Neuronal stem cell (in vitro differentiated cells): Measurements from ENCODE around the gene FOXS1.

Source experiments
- DNase-seq: peaks from one replicate; pipeline ENCODE4 v3.0.0-alpha.2; 2013; ENCODE audit warnings: low spot score
- H2AFZ ChIP-seq: one replicate; pipeline ENCODE4 v1.6.1; 2013; ENCODE audit warnings: mild to moderate bottlenecking, low read length, inconsistent platforms
- H2AK5ac ChIP-seq: 2 replicates; pipeline ENCODE4 v1.6.1; 2013; ENCODE audit warnings: low read depth, mild to moderate bottlenecking, inconsistent platforms, low read length, moderate library complexity, mixed read lengths
- H2BK120ac ChIP-seq: 2 replicates; pipeline ENCODE4 v1.6.1; 2013; ENCODE audit warnings: low read depth, mild to moderate bottlenecking, inconsistent platforms, low read length, moderate library complexity, mixed read lengths
- H2BK12ac ChIP-seq: one replicate; pipeline ENCODE4 v1.6.1; 2013; ENCODE audit warnings: low read length, inconsistent platforms
- H2BK15ac ChIP-seq: 2 replicates; pipeline ENCODE4 v1.6.1; 2013; ENCODE audit warnings: mild to moderate bottlenecking, low read length, inconsistent platforms, mixed read lengths
- H2BK5ac ChIP-seq: one replicate; pipeline ENCODE4 v1.6.1; 2013; ENCODE audit warnings: inconsistent platforms, mild to moderate bottlenecking, low read length, moderate library complexity
- H3K14ac ChIP-seq: one replicate; pipeline ENCODE4 v1.6.1; 2013; ENCODE audit warnings: low read length, inconsistent platforms
- H3K18ac ChIP-seq: 2 replicates; pipeline ENCODE4 v1.6.1; 2013; ENCODE audit warnings: low read length, inconsistent platforms
- H3K23ac ChIP-seq: 2 replicates; pipeline ENCODE4 v1.6.1; 2013; ENCODE audit warnings: low read depth, mild to moderate bottlenecking, mixed read lengths, low read length, inconsistent platforms; ENCODE audit not compliant: poor library complexity
- H3K27ac ChIP-seq: replicated peaks from 3 replicates; pipeline ENCODE4 v1.5.1; 2013; ENCODE audit warnings: low read length, inconsistent platforms
- H3K27me3 ChIP-seq, 3 experiments: 2 replicates each; pipeline ENCODE4 v1.6.1; 2013; ENCODE audit warnings: low read length in 3 of 3, mild to moderate bottlenecking in 2 of 3, inconsistent platforms in 1 of 3, low read depth in 1 of 3, mixed read lengths in 1 of 3, moderate library complexity in 1 of 3; ENCODE audit not compliant: control insufficient read depth in 3 of 3, insufficient read depth in 3 of 3
- H3K36me3 ChIP-seq, 2 donors: replicated peaks in 1 of 2; 2 replicates each; pipeline ENCODE4 v1.6.1; 2013; ENCODE audit warnings: low read length in 2 of 2; ENCODE audit not compliant: control insufficient read depth in 2 of 2, insufficient read depth in 2 of 2
- H3K4ac ChIP-seq: 2 replicates; pipeline ENCODE4 v1.6.1; 2013; ENCODE audit warnings: inconsistent platforms, mild to moderate bottlenecking, low read length, moderate library complexity
- H3K4me1 ChIP-seq, 2 donors: 1 replicate in 1 of 2; 2 replicates in 1 of 2; pipeline ENCODE4 v1.6.1; 2013; ENCODE audit warnings: low read length in 2 of 2, low read depth in 1 of 2; ENCODE audit not compliant: control insufficient read depth in 2 of 2, insufficient read depth in 1 of 2
- H3K4me2 ChIP-seq: one replicate; pipeline ENCODE4 v1.6.1; 2013; ENCODE audit warnings: mild to moderate bottlenecking, low read length, inconsistent platforms; ENCODE audit not compliant: insufficient read depth, poor library complexity, severe bottlenecking
- H3K4me3 ChIP-seq, 2 donors: 2 replicates each; pipeline ENCODE4 v1.5.1; 2013; ENCODE audit warnings: low read length in 2 of 2, mild to moderate bottlenecking in 2 of 2, inconsistent platforms in 1 of 2, moderate library complexity in 1 of 2
- H3K79me1 ChIP-seq: one replicate; pipeline ENCODE4 v1.6.1; 2013; ENCODE audit warnings: low read depth, mild to moderate bottlenecking, inconsistent platforms, low read length, moderate library complexity
- H3K9ac ChIP-seq: one replicate; pipeline ENCODE4 v1.6.1; 2013; ENCODE audit warnings: mild to moderate bottlenecking, low read depth, low read length, inconsistent platforms; ENCODE audit not compliant: poor library complexity
- H3K9me3 ChIP-seq, 2 donors: replicated peaks in 1 of 2; 2 replicates each; pipeline versions ENCODE3 to v1.6.1; 2013; ENCODE audit warnings: low read length in 2 of 2, mild to moderate bottlenecking in 2 of 2, inconsistent platforms in 1 of 2, low read depth in 1 of 2, mixed read lengths in 1 of 2, moderate library complexity in 1 of 2; ENCODE audit not compliant: control insufficient read depth in 2 of 2, insufficient read depth in 1 of 2
- H4K8ac ChIP-seq: one replicate; pipeline ENCODE4 v1.6.1; 2013; ENCODE audit warnings: low read depth, mild to moderate bottlenecking, inconsistent platforms, low read length, moderate library complexity
- H4K91ac ChIP-seq: one replicate; pipeline ENCODE4 v1.6.1; 2013; ENCODE audit warnings: low read length, low read depth, mild to moderate bottlenecking, inconsistent platforms; ENCODE audit not compliant: poor library complexity
- WGBS, 2 donors: extraction: QIAGEN DNeasy Blood & Tissue Kit; methylation state at CpG; one replicate each; pipeline ENCODE4 v1.1.7; 2013; ENCODE audit warnings: missing lambda C conversion rate in 2 of 2, mixed read lengths in 1 of 2; ENCODE audit not compliant: insufficient read length in 2 of 2, insufficient replicate concordance in 1 of 2; ENCODE audit errors: extremely low coverage in 2 of 2; 5-methylcytosine and 5-hydroxymethylcytosine counted together

FOXS1 gene

DNA sequence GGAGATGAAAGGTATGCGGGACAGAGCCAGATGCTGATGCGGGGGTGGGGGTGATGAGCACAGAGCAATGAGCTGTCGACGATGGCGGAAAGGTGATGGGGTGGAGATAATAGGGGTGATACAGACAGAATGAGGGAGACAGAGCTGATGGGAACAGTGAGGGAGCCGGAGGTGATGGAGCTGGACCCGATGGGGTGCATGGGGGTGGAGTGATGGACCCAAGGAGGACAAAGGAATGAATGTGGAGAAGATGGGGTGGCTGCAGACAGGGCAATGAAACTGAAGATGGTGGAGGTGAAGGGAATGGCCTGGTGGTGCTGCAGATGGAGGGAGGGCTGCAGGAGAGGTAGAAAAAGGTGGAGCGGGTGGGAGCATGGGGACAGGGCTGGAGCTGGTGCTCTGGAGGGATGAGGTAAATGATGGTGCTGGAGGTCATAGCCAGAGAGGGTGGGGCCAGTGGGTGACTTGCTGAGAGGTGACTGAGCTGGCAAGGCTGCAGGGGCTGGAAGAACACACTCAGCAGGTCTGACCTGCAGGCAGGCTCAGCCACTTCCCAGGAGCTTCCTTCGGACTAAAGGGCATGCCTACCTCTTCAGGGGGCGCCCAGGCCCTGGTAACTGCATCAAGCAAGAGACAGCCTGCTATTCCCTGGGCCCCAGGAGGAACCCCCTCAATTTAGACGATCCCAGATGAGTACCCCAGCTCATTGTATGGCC, 6.0 kb upstream of the FOXS1 start:
- DNase-seq, result no peak
- no peak overlapping the region for H3K18ac ChIP-seq
- no peak overlapping the region for H2BK5ac ChIP-seq
- no peak overlapping the region for H2AFZ ChIP-seq
- H4K91ac ChIP-seq, result no peak overlapping the region
- H3K4me1 ChIP-seq, result peaks cover 0 to under 1% of the 10 kb centered on the region in 2 donors
- no peak overlapping the region for H2AK5ac ChIP-seq
- no peak overlapping the region for H2BK120ac ChIP-seq
- H2BK12ac ChIP-seq, result no peak overlapping the region
- no peak overlapping the region for H3K4me3 ChIP-seq
- no peak overlapping the region for H3K9ac ChIP-seq
- H2BK15ac ChIP-seq, result peak overlapping the region; percentile 42
- no peak overlapping the region for H3K4me2 ChIP-seq
- H3K27ac ChIP-seq, result no peak overlapping the region
- no peak overlapping the region for H3K14ac ChIP-seq
- no peaks in the 10 kb centered on the region for H3K36me3 ChIP-seq
- no peak overlapping the region for H4K8ac ChIP-seq
- H3K23ac ChIP-seq, result peak overlapping the region; percentile 18
- no peaks in the 10 kb centered on the region for H3K79me1 ChIP-seq
- no peak overlapping the region for H3K4ac ChIP-seq
- peaks cover 0 to 57% (median 15%) of the 10 kb centered on the region in 3 experiments for H3K27me3 ChIP-seq
- no CpG with 5 or more reads among the region's 11 CpGs for WGBS, 2 donors
- no peaks in the 10 kb centered on the region for H3K9me3 ChIP-seq

DNA sequence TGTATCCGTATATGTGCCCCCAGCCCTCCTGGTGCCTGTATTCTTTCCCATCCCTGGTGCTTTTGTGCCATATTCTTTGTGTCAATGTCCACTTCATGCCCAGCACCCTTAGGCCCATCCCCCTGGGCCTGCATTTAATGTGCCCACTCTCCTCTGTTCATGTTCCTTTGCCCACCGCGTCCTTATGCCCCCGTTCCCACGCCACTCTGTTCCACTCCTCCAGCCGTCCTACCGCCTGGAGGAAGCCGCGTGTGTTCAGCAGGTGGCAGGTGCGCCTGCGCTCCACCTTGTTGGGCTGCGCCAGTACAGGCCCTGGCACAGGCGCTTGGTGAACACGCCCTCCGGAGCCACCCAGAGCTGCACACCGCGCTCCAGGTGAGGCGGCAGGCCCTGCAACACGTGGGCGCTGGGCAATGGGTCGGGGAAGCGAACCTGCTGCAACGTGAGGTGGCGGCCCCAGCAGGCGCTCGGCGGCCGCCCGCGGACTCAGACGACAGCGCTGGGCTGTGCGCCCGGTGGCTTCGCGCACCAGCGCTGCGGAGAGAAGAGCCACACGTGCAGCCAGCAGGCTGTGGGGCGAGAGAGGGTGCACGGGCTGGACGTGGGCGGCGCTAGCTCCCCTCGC, 4.0 kb upstream of the FOXS1 start:
- Histone ChIP-seq H4K91ac (no peak overlapping the region), H3K4me1 (peaks cover 9 to 16% of the 10 kb centered on the region in 2 donors), H3K27ac (no peak overlapping the region), H3K14ac (no peak overlapping the region), H3K4ac (peak overlapping the region; percentile 6), H2BK5ac (no peak overlapping the region), H2BK120ac (peak overlapping the region; percentile 7), H2AFZ (no peak overlapping the region), H2BK15ac (peak overlapping the region; percentile 73), H3K9me3 (no peaks in the 10 kb centered on the region), H3K79me1 (no peaks in the 10 kb centered on the region), H3K9ac (no peak overlapping the region), H3K18ac (peak overlapping the region; percentile 44), H3K4me3 (peak overlapping the region in 1 of 2 donors; percentile 2), H2BK12ac (peak overlapping the region; percentile 67), H3K36me3 (no peaks in the 10 kb centered on the region), H3K4me2 (no peak overlapping the region), H2AK5ac (peak overlapping the region; percentile 56), H3K23ac (peak overlapping the region; percentile 49), H3K27me3 (peaks cover 0 to 39% (median 15%) of the 10 kb centered on the region in 3 experiments), H4K8ac (no peak overlapping the region)
- WGBS, 2 donors, result no CpG with 5 or more reads among the region's 45 CpGs
- no peak for DNase-seq

DNA sequence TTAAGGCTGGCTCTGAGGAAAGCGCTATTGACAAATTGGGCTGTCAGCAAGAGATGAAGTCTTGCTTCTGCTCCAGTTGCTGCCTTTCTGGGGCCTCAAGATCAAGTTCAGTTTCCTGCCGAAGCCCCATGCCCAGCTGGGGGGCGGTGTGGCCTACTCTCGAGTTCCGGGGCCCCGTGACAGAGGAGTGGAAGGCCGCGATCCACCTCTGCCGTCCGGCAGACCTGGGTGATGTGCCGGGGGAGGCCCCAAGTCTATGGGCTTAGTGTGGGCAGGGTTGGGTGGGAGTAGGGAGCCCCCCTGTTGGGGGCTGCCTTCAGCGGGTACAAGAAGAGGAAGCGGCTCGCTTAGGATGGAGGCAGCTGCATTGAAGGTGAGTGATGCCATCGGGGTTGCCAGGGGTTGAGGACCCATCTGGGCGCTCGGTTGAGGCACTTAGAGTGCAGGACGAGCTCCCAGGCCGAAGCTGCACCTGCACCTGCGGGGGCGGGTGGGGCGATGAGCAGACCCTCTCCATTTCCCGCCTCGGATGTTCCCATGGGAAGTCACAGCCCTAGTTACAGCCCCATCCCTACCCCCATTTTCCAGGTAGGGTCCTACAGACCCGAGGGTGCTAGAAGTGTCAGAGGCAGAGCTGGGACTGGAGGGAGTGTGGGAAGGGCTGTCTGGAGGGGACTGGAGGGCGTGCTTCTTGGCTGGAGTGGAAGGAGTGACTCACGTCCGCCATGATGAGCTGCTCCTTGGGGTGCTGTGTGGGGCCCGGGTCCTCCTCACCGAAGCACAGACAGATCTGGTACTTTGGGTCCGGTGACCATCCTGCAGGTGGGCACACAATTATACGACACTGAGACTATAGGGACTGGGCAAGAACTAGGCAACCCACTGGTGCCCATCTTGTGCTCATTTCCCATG, 2.9 kb upstream of the FOXS1 start:
- no peak overlapping the region for H2BK12ac ChIP-seq

More for the DNA sequence above, 2.9 kb upstream of the FOXS1 start:
- Histone ChIP-seq H4K91ac (no peak overlapping the region), H3K79me1 (no peaks in the 10 kb centered on the region), H2AK5ac (peak overlapping the region; percentile 56), H2BK120ac (no peak overlapping the region), H3K14ac (peak overlapping the region; percentile 49), H3K27ac (no peak overlapping the region), H3K9me3 (no peaks in the 10 kb centered on the region), H3K27me3 (peaks cover 0 to 33% (median 15%) of the 10 kb centered on the region in 3 experiments), H3K23ac (no peak overlapping the region), H2BK15ac (peak overlapping the region; percentile 73), H2BK5ac (no peak overlapping the region), H2AFZ (no peak overlapping the region), H3K4me3 (no peak overlapping the region), H4K8ac (no peak overlapping the region), H3K4ac (no peak overlapping the region), H3K4me1 (peaks cover 13 to 21% of the 10 kb centered on the region in 2 donors), H3K18ac (no peak overlapping the region), H3K9ac (no peak overlapping the region), H3K36me3 (no peaks in the 10 kb centered on the region), H3K4me2 (no peak overlapping the region)
- WGBS, 2 donors, result no CpG with 5 or more reads among the region's 32 CpGs
- no peak for DNase-seq
